ENCODE data around the gene PDE6A.
"Not testable (repeated sequence)": the region's sequence is repeated elsewhere in the genome, so short reads cannot be mapped to it uniquely, and the experiment has no call there.

PDE6A gene

DNA sequence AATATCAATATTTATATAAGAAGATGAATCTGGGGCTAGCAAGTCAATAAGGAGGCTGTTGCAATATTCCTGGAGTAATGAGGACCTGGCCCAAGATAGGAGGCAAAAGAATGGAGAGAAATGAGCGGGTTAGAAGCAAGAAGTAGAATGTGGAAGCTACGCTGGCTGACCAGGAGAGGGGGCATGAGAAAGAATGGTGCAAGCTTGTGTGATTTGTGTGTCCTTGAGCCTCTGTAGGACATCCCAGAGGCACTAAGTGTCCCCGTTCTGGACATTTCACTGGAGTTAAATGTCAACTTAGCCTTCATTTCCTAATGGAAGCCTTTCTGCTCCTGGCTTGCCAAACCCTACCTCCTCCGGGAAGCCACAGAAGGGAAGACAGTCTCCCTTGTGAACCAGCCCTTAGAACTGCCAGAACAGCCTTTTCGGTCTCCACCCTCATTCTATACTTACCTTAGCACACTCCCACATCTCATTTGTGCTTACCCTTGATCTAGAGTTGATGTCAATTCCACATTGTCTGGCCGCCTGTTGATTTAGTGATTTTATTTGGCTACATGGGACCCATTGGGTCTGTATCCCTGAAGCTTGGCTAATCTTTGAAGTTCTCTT, 6.7 kb upstream of the PDE6A start:
- DNase-seq, result no peak

DNA sequence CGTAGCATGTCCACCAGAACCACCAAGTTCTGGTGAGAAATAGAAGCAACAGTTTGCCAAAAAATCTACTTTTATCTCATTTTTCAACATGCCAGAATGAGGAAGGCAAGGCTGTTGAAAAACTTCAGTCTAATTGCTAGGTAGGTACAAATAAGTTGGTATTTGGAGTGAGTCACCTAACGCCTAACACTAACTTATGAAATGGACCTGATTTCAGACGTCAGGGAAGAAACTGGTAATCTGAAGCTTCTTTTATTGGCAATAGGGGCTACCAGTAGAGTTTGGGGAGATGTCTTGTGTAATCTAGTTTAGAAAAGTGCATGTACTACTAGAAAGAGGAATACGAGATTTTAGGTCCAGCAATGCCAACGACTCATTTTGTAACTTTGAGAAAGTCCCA, 4.4 kb upstream of the PDE6A start:
- no peak for DNase-seq

DNA sequence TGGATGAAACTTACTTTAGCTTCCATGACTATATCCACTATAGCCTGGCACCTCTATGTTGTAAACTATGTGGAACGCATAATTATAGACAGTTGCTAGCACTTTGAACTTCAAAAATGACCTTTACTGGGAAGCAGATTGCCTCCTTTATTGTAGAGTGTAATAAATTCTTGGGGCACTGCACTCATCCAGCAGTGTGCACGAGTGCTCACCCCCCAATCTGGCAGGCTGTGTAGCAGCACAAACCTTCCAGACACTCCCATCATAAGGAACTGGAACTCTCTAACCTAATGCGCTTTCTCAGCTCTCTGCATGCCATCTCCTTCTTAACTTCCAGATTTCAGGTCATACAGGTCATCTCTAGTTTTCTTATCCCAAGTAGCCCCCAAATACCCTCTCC, 1.5 kb upstream of the PDE6A start:
- no peak for DNase-seq

DNA sequence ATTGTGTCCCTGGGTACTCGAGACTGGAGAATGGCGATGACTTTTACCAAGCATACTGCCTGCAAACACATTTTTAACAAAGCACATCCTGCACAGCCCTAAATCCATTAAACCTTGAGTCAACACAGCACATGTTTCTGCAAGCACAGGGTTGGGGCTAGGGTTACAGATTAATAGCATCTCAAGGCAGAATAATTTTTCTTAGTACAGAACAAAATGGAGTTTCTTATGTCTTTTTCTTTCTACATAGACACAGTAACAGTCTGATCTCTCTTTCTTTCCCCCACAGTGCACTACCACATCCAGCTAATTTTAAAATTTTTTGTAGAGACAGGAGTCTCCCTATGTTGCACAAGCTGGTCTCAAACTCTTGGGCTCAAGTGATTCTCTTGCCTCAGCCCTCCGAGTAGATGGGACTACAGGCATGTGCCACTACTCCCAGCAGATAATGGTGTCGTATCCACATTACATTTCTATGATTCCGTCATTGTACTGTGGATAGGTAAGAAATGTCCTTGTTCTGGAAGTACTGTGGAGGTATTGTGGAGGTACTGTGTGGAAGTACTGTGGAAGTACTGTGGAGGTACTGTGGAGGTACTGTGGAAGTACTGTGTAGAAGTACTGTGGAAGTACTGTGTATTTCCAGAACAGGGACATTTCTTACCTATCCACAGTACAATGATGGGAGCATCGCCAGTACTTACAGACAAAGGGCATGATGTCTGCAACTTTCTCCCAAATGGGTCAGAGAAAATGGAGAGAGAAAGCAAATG, 1.2 kb downstream of the PDE6A start:
- not testable (repeated sequence) for DNase-seq

DNA sequence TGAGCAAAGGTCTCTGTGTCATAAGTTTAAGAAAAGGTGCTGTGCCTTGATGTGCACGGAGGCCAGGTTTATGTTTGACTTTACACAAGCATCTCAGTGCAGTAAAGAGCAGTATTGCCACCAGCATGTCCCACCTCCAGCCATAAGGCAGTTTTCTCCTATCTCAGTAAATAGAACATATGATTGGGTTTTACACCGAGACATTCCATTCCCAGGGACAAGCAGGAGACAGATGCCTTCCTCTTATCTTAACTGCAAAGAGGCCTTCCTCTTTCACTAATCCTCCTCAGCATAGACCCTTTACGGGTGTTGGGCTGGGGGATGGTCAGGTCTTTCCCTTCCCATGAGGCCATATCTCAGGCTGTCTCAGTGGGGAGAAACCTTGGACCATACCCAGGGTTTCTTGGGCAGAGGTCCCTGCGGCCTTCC, 1.8 kb downstream of the PDE6A start:
- DNase-seq, result not testable (repeated sequence)

DNA sequence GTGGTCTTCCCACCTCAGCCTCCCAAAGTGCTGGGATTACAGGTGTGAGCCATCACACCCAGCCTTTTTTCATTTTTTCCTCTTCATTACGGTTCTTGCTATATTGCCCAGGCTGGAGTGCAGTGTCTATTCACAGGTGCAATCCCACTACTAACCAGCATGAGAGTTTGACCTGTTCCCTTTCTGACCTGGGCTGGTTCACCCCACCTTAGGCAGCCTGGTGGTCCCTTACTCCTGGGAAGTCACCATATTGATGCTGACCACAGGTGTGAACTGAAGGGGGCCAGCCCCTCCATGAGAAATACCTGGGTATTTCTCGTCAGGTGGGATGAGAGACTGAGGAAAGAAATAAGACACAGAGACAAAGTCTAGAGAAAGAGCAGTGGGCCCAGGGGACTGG, 2.4 kb downstream of the PDE6A start:
- DNase-seq, result no peak

DNA sequence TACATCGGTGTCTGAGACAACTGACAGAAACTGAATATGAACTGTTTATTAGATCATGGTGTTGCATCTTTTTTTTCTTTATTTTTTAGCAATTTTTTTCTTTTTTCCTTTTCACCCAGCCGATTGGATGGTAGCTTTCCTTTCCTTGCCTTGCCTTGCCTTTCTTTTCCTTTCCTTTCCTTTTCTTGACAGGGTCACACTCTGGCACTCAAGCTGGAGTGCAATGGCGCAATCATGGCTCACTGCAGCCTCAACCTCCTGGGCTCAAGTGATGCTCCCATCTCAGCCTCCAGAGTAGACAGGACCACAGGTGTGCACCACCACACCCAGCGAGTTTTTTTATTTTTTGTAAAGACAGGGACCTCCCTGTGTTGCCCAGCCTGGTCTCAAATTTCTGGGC, 2.8 kb downstream of the PDE6A start:
- no peak for DNase-seq

DNA sequence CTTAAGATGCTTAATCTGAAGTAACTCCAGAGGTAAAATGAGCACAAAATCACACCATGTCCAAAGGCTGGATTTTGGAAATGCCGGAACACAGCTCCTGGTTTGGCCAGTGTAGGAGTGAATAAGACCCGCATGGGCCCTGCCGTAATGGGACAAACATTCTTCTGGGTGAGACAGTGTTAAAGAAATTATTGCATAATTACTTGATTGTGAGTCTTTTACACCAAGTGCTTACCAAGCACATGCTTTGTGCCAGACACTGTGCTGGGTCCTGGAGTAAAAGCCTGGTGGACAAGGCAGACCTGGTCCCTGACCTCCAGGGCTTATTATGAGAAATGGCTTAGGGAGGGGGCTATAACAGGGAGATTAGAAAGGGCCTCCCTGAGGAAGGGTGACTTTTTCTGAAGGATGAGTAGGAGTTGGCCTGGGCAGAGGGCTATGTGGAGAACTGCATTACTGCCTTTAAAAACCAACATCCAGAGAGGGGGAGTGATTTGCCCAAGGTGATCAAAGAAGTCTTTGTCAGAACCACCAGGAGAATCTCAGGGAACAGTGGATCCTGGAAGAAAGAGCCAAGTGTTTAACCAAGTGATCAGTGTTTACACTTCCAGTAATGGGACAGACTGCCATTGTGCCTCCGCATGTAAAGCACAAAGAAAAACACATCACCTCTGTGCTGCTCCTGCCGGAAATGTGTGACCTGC, 3.5 kb downstream of the PDE6A start:
- no peak for DNase-seq

DNA sequence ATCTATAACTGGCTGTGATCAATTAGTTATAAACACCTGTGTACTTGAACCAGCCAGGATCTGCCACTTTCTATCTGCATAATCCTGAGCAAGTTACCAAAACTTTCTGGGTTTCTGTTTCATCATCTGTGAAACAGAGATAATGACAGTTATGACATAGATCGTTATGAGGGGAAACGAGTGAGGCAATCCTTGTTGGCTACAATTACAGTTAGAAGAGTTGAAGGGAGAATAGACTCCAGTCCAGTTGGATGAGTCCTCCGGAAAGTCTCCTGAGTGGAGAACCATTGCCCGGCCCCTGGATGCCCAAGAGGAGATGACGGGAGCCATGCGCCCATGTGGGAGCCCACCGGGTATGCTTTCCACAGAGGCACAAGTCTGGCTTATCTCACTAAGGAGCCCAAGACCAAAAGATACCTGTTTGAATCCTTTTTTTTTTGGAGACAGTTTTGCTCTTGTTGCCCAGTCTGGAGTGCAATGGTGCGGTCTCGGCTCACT, 4.5 kb downstream of the PDE6A start:
- DNase-seq, result no peak

DNA sequence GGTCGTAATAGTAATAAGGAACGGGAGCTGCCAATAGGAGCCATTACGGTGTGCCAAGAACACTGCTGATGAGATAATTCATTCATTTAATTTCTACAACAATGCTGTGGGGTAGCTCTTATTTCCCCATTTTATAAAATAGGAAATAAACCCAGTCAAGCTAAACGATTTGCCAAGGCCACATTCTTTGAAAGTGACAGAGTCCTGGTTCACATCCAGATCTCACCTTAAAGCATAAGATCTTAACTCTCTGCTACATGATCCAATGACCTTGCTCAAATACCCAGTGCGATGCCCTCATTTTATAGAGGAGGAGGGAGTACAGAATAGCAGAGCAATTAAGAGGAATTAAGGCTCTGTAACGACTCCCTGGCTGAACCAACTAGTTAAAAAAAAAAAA, 5.0 kb downstream of the PDE6A start:
- no peak for DNase-seq

DNA sequence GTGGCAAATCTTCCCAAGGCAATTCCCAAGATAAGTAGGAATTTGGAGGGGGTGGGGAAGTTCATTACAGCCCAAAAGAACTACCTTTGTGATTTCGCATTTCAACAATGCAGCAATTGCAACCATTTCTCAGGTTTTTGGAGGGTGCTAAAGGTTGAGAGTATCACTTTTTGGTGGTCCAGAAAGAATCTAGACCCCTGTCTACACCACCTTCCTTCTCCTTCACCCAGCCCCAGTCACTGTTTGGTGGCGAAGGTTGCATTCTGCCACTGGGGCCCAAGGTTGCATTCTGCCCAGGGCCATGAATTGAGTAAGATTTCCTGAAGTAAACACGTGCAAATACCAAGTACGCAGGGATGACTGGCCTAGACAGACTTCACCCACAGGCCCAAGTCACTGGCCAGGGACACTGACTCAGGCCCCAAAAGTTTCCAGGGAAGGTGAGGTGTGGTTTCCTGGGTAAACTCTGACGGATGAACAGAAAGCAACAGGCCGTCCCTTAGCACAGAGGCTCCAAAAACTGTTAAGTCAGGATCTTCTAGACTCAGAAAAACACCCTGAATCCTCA, 5.7 kb downstream of the PDE6A start:
- DNase-seq, result no peak

DNA sequence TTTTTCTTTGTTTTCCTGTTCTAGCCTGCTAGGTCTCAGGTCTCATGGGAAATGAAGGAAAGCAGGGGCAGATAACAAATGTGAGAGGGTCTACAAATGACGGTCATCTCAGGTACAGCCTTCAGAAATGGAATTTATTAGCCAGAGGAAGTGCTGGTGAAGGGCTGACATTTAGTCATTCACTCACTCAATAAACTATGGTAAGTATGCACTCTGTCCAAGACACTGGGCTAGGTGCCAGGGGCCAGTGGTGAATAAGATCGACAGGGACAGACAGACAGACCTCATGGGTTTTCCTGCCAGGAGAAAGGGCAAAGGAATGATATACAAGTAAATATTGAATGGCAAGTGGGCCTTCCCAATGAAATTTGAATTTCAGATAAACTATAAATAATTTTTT, 6.3 kb downstream of the PDE6A start:
- DNase-seq, result no peak

DNA sequence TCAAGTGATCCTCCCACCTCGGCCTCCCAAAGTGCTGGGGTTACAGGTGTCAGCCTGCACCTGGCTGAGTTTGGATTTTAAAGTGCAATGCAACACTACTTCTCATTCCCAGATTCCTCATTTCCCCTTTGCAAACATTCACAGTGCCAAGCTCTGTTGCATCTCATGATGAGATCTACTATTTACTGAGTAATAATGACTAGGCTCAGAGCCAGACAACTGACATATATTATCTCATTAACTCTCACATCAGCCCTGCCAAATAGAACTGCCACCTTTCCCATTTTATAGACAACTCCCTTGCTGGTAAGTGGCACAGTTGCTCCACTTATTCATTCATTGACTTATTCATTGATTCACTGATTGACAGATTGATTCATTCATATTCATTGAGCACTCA, 7.0 kb downstream of the PDE6A start:
- DNase-seq, result no peak

DNA sequence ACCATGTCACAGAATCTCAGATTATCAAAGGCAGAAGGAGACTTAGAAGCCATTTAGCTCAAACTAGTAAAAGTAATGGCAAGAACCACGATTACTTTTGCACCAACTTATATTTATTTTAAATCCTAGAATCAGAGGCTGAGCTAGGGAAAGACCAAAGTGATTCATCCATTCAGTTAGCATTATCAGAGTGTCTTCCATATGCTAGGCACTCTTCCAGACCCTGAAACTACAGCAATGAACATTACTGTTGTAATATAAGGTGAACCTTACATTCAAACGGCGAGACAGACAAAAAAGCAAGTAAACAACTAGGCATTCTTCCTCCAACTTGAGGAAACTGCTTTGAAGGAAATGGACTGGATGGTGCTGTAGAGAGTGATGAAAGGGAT, 7.9 kb downstream of the PDE6A start:
- DNase-seq, result no peak

DNA sequence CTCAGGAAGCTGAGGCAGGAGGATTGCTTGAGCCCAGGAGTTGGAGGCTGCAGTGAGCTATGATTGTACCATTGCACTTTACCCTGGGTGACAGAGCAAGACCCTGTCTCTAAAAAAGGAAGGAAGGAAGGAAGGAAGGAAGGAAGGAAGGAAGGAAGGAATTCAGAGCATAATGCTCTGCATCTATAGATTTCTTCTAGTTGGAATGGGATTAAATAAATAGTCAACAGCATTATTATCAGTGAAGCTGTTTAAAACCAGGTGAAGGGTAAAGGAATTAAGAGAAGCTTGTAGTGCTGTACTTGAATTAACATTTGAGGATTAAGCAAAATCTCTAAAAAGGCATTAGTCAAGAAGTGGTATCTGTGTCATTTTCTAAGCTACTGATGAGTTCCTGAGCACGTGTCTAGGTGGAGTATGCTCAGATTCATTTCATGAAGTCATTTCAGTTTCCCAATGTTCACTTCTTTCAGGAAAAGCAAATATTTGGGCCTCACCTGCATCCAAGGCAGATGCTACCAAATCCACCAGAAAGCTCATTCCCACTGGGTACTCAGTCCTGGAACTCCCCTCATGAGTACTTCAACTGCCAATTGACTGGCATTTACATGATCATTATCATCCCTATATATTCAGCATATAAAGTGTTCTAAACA, 8.4 kb downstream of the PDE6A start:
- DNase-seq, result no peak

DNA sequence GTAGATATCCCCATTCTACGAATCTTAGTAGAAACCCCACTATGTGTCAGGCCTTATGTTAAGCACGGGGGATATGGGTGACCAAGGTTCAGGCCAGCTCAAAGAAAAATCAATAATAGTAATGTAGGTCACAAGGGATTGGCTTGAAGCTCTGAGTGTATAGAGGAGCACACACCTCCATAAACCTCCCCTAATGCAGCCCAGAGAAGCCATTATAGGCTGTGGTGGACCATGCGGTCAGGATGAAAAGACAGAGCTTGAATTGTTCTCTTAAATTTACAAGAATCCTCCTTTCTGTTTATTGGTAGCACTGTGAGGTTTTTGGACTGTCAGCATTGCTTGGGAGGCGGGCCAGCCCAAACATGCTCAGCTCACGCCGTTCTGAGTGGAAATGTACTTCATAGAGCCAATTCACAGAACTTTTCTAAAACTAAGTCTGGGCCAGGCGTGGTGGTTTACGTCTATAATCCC, 9.1 kb downstream of the PDE6A start:
- no peak for DNase-seq

DNA sequence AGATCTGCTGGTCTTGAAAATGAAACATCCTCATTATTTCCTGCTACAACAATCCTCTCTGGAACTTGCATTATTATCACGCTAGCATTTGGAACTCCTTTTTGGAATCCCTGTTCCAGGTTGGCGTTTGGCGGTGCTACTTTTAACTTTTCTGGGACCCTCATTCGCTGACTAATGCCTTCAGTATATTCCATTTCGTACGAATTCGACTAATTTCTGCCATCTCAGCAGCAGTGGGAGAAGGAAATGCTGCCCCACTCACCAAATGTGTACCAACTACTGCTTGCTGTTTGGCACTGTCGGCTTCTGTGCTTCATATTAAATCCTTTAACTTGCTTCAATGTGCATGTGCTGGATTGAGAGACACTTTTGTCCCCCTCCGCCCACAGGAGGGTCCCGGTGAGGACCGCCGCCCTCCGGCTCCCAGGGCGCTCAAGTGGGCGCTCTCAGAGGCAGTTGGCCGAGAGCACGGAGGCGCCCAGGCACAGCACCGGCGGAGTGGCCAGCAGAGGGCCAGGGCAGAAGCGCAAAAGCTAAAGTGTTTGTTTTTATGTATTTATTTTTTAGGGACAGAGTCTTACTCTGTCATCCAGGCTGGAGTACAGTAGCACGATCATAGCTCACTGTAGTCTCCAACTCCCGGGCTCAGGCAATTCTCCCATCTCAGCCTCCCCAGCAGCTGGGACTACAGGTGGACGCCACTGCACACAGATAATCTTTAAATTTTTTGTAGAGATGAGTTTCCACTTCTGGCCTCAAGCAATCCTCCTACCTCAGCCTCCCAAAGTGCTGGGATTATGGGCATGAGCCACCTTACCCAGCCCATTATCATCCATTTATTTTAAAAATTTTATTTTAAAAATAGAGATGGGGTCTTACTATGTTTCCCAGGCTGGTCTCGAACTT, 11.9 kb downstream of the PDE6A start:
- no peak for DNase-seq

DNA sequence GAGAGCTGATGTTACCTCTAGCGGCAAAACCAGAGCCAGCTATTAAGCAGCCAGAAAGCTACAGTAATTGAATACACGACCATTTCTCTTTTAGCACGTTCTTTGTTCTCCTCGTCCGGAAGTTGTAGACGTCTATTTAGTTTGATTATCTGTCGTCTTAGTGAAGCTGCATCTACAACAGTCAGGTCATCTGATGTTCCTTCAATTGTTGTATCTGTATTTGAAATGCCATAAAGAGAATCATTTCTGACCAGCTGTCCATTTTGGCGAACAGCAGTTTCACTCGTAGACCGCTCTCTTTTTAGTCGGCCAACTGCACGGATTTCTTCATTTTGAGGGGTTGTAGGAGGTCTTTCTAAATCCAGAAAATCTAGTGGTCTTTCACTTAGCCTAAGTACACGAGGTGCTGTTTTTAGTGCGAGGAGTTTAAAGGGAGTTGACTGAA, 12.6 kb downstream of the PDE6A start:
- no peak for DNase-seq

DNA sequence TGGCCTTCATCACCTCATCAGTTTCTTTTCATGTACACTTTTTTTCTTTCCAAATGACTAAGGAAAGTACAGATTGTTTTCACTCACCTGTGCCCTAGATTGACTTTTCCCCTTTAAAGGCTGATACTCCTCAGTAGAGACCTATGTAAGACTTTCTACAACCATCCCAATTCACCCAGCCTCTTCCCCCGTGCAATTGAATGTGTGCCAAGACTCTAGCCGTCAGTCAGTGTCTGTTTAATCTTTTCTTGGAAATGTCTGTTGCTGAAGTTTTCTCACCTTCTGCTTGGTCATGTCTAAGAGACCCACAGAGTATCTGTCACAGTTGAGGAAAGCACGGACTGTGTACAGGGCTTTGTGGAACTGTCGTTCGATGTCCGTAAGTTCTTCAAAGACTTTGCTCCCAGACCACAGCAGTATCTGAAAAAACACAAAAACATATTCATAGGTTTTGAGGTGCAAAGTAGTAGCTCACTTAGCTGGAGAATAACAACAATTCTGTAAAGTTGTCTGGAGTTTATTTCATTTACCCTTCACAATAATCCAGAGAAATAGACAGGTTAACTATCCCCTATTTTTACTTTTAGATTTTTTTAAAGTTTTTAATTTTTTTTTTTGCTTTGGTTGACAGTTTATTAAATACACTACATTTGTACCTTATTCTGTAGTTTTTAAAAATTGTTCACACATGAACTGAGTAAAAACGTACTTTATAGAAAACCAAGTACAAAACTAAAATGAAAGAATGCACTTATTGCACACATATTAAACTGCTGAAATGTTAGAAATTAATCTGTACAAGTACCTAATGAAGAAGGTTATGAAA, 13.6 kb downstream of the PDE6A start:
- DNase-seq, result no peak

DNA sequence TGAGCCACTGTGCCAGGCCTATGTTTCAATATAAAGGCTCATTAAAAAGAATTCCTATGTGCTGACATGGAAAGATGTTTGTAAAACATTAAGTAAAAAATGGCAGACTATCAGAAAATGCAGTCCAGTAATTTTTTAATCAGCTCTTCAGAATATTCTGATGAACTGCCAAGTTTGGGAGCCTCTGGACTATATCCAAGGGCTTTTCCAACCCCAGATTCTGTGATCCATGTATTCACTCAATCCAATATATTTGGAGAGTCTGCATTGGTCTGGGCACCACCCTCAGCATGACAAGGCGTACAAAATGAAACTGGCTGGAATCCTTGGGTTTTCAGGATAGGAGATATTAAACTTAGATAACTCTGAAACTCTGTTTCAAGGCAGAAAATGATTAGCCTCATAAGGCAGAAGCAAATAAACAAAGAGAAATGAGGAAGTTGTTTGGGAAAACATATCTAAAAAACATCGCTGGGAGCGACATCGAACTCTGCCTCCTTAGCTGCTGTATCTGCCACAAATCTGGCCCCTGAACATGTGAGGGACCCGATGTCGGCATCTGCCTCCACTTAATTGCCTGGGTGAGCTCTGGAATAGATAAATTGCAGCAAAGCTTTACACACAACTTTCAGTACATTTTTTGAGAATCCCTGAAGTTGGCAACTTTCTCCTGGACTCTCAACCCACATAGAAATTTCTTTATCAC, 14.4 kb downstream of the PDE6A start:
- DNase-seq, result no peak

All from activated naive CD4-positive, alpha-beta T cell treated with Interleukin-2 at 50 U/mL for 16 hours (primary cell).